Right cardiac atrium (tissue), 5 donors: ENCODE results near the gene TMED6. TPM values are rescaled to one million over a fixed set of nuclear protein-coding genes. Genes with fewer than 3 reads are reported as not detected.

Experiments
- ATAC-seq, 2 donors: fragments of 200-7000 bp; cut with Tn5 transposase; one replicate each; pipeline versions ENCODE4 v1.8.0 to v1.9.1; 2020; ENCODE audit warnings: moderate library complexity in 2 of 2, mild to moderate bottlenecking in 1 of 2
- DNase-seq, 3 donors: peaks; one replicate each; pipeline ENCODE4 v3.0.0-alpha.2; 2020
- H3K27ac ChIP-seq: one replicate; pipeline ENCODE4 v1.5.1; 2013; ENCODE audit warnings: mild to moderate bottlenecking, low read length, control low read depth, moderate library complexity
- H3K27me3 ChIP-seq: one replicate; pipeline ENCODE4 v1.6.1; 2013; ENCODE audit not compliant: control insufficient read depth, insufficient read depth
- H3K4me1 ChIP-seq: one replicate; pipeline ENCODE4 v1.6.1; 2013; ENCODE audit warnings: low read length; ENCODE audit not compliant: control insufficient read depth, insufficient read depth
- H3K4me3 ChIP-seq: one replicate; pipeline ENCODE4 v1.5.1; 2013; ENCODE audit warnings: low read length, control low read depth
- H3K9me3 ChIP-seq: one replicate; pipeline ENCODE4 v1.6.1; 2013; ENCODE audit warnings: low read length; ENCODE audit not compliant: control insufficient read depth
- WGBS: extraction: QIAGEN DNeasy Blood & Tissue Kit; methylation state at CpG from one replicate; pipeline ENCODE4 v1.1.7; 2013; 5-methylcytosine and 5-hydroxymethylcytosine counted together
- intact Hi-C, 4 donors: fragments of 100-400 bp; cut with DNase I; formaldehyde crosslinking; loops; one replicate each; pipeline versions ENCODE4 v1.11.0 to v1.14.0; 2022 to 2023
- long read RNA-seq, 4 donors: library from polyadenylated mRNA; unstranded; transcript quantifications; one replicate each; pipeline ENCODE4 v2.0.0, GENCODE V29; 2020 to 2021
- polyA plus RNA-seq: library from polyadenylated mRNA; stranded (reverse); fragments of 200-250 nt; gene quantifications from one replicate; pipeline ENCODE4 v1.2.3, GENCODE V29; 2013
- total RNA-seq, 4 donors: library from RNA; stranded (reverse); fragmentation: NEBNext Ultra II Directional; extraction: Animal tissue kit (Norgen Biotek cat#: 25700); gene quantifications; one replicate each; pipeline ENCODE4 v1.2.1, GENCODE V29; 2021
- donor health status: healthy with polysubstance abuse.
- donor health status: DM: no; HTN: yes; CAD: no.
- donor health status: DM: no; HTN: no; CAD: no.
- donor health status: DM: no; HTN: yes; CAD: no; lungs with severe emphysema.
- donor health status: DM: yes; HTN: yes; CAD: no.

Gene TMED6
- under 1 TPM in 2 of 4 donors, not detected in 2; 0.49 to 0.76 TPM for total RNA-seq
- polyA plus RNA-seq: not detected
- long read RNA-seq, donor 1: 0 reads
- long read RNA-seq, donor 2: 0 reads
- long read RNA-seq, donor 3: 0 reads
- long read RNA-seq, donor 4: 0 reads

- WGBS: 85% methylated on average over 12 of the region's 12 CpGs
- ATAC-seq: no peak
- H3K27me3 ChIP-seq: no peaks in the 10 kb centered on the region
- H3K27ac ChIP-seq: no peak within 1 kb of the TSS
- intact Hi-C loops: no loop called here
- no peaks in the 10 kb centered on the region for H3K4me1 ChIP-seq
- no peak within 1 kb of the TSS for H3K4me3 ChIP-seq
- no peak for DNase-seq
- no peaks in the 10 kb centered on the region for H3K9me3 ChIP-seq
Measured at GRCh38 chr16:69351309-69352027, at the start of gene TMED6. Gene TMED6, minus strand, starts transcription at chr16:69351786. Its CDS starts 33 bp downstream, at chr16:69351753.

- no peak for ATAC-seq
- Histone ChIP-seq H3K4me1 (peaks cover 2% of the 10 kb centered on the region), H3K9me3 (no peaks in the 10 kb centered on the region), H3K27me3 (no peaks in the 10 kb centered on the region), H3K4me3 (no peak overlapping the region), H3K27ac (no peak overlapping the region)
- intact Hi-C loops: loop anchor here in 2 of 4 donors (5.0 to 10.0 kb wide), 2 partner anchors 168 to 355 kb away; partner anchors contain the start of genes NOB1 (in 2 of the 2) and NFAT5 (in 1 of the 2)
- DNase-seq: no peak
- WGBS: 49% methylated on average over 3 of the region's 3 CpGs
Measured at GRCh38 chr16:69399361-69399760, 47.8 kb upstream of the TMED6 start.

GRCh38 chr16:69397821-69398521, 46.4 kb upstream of the TMED6 start:
- H3K4me1 ChIP-seq: no peaks in the 10 kb centered on the region
- WGBS: 20% methylated on average over 6 of the region's 6 CpGs
- no peak overlapping the region for H3K4me3 ChIP-seq

GRCh38 chr16:69396187-69397061, 44.8 kb upstream of the TMED6 start:
- ATAC-seq (peak; percentile 64 to 68), DNase-seq (peak; percentile 58 to 62 (median 62))
- no peaks in the 10 kb centered on the region for H3K4me1 ChIP-seq
- H3K9me3 ChIP-seq: no peaks in the 10 kb centered on the region
- H3K27ac ChIP-seq: peak overlapping the region; percentile 20
- intact Hi-C loops: loop anchor here in 2 of 4 donors (5.0 to 10.0 kb wide), 2 partner anchors 171 to 358 kb away; partner anchors contain the start of genes NOB1 (in 2 of the 2) and NFAT5 (in 1 of the 2)
- no peaks in the 10 kb centered on the region for H3K27me3 ChIP-seq
- WGBS: 41% methylated on average over 13 of the region's 13 CpGs
- no peak overlapping the region for H3K4me3 ChIP-seq

More at GRCh38 chr16:69397821-69398521, 46.4 kb upstream of the TMED6 start:
- Histone ChIP-seq H3K27me3 (no peaks in the 10 kb centered on the region), H3K27ac (peak overlapping the region; percentile 97), H3K9me3 (no peaks in the 10 kb centered on the region)
- no peak for DNase-seq
- peak; percentile 86 to 87 for ATAC-seq
- intact Hi-C loops: loop anchor here in 2 of 4 donors (5.0 to 10.0 kb wide), 2 partner anchors 169 to 357 kb away; partner anchors contain the start of genes NOB1 (in 2 of the 2) and NFAT5 (in 1 of the 2)

GRCh38 chr16:69395859-69396186, 44.2 kb upstream of the TMED6 start:
- Histone ChIP-seq H3K27ac (no peak overlapping the region), H3K4me1 (no peaks in the 10 kb centered on the region), H3K27me3 (no peaks in the 10 kb centered on the region), H3K4me3 (no peak overlapping the region), H3K9me3 (no peaks in the 10 kb centered on the region)
- ATAC-seq (no peak), DNase-seq (no peak)
- intact Hi-C loops: loop anchor here in 3 of 4 donors (2.0 to 10.0 kb wide), 3 partner anchors 171 to 359 kb away; partner anchors contain the start of genes NOB1 (in 3 of the 3) and NFAT5 (in 1 of the 3)

GRCh38 chr16:69393898-69394849, 42.6 kb upstream of the TMED6 start:
- H3K4me1 ChIP-seq: no peaks in the 10 kb centered on the region
- no peaks in the 10 kb centered on the region for H3K27me3 ChIP-seq
- no peaks in the 10 kb centered on the region for H3K9me3 ChIP-seq
- intact Hi-C loops: loop anchor here in 3 of 4 donors (2.0 to 10.0 kb wide), 3 partner anchors 173 to 361 kb away; partner anchors contain the start of genes NOB1 (in 3 of the 3) and NFAT5 (in 1 of the 3)
- H3K27ac ChIP-seq: peak overlapping the region; percentile 55
- WGBS: 53% methylated on average over 10 of the region's 10 CpGs
- ATAC-seq: peak; percentile 39 to 55
- no peak overlapping the region for H3K4me3 ChIP-seq
- DNase-seq: peak in 1 of 3 donors; percentile 32

GRCh38 chr16:69386596-69386995, 35.0 kb upstream of the TMED6 start:
- Histone ChIP-seq H3K4me3 (no peak overlapping the region), H3K4me1 (no peaks in the 10 kb centered on the region), H3K9me3 (no peaks in the 10 kb centered on the region), H3K27ac (no peak overlapping the region), H3K27me3 (no peaks in the 10 kb centered on the region)
- no peak for ATAC-seq
- 83% methylated on average over 1 of the region's 1 CpG for WGBS
- intact Hi-C loops: no loop called here
- DNase-seq: no peak

GRCh38 chr16:69384974-69385373, 33.4 kb upstream of the TMED6 start:
- H3K4me1 ChIP-seq: no peaks in the 10 kb centered on the region
- intact Hi-C loops: no loop called here
- 4% methylated on average over 6 of the region's 6 CpGs for WGBS
- H3K4me3 ChIP-seq: peak overlapping the region; percentile 64
- peak overlapping the region; percentile 60 for H3K27ac ChIP-seq
- DNase-seq: no peak
- no peak for ATAC-seq
- no peaks in the 10 kb centered on the region for H3K27me3 ChIP-seq
- H3K9me3 ChIP-seq: no peaks in the 10 kb centered on the region

GRCh38 chr16:69382421-69382820, 30.8 kb upstream of the TMED6 start:
- Histone ChIP-seq H3K9me3 (no peaks in the 10 kb centered on the region), H3K4me3 (no peak overlapping the region), H3K4me1 (no peaks in the 10 kb centered on the region), H3K27me3 (no peaks in the 10 kb centered on the region), H3K27ac (no peak overlapping the region)
- intact Hi-C loops: no loop called here
- ATAC-seq (no peak), DNase-seq (no peak)
- 100% methylated on average over 2 of the region's 2 CpGs for WGBS
